HL-60 (cell line): Measurements from ENCODE around the gene PALM.

Source experiments
- DNase-seq, 2 experiments: peaks; one replicate each; pipeline ENCODE4 v3.0.0-alpha.2; 2010 to 2020; ENCODE audit warnings: low read depth in 1 of 2, low spot score in 1 of 2
- H3K27ac ChIP-seq: fragments of 250-450 bp; sonication (Bioruptor Pico); replicated peaks from 2 replicates; pipeline ENCODE4 v1.5.1; 2020; ENCODE audit warnings: mild to moderate bottlenecking, moderate library complexity
- H3K27me3 ChIP-seq: fragments of 250-450 bp; sonication (Bioruptor Pico); 2 replicates; pipeline ENCODE4 v1.5.1; 2021; ENCODE audit warnings: mild to moderate bottlenecking, moderate library complexity; ENCODE audit not compliant: insufficient read depth, poor library complexity, severe bottlenecking
- H3K4me3 ChIP-seq: replicated peaks from 2 replicates; pipeline ENCODE4 v1.5.1; 2011; ENCODE audit warnings: mild to moderate bottlenecking, control low read depth, low read length; ENCODE audit not compliant: insufficient read depth
- GABPA ChIP-seq: IDR thresholded peaks from 2 replicates; pipeline ENCODE4 v1.6.1; 2012; ENCODE audit warnings: low read depth
- POLR2AphosphoS5 ChIP-seq: IDR thresholded peaks from 2 replicates; pipeline ENCODE4 v1.6.1; 2012; ENCODE audit warnings: low read depth
- SPI1 ChIP-seq: IDR thresholded peaks from 2 replicates; pipeline ENCODE4 v1.6.1; 2012; ENCODE audit warnings: low read depth, mild to moderate bottlenecking, borderline replicate concordance
- TF ChIP-seq, protein P1 (sequence below): IDR thresholded peaks from one replicate; pipeline ENCODE4 v1.5.1; 2011; ENCODE audit warnings: low read length, control low read depth, inconsistent platforms; ENCODE audit not compliant: insufficient read depth
- TF ChIP-seq, protein P2 (sequence below): IDR thresholded peaks from 2 replicates; pipeline ENCODE4 v1.6.1; 2012; ENCODE audit warnings: low read depth; ENCODE audit not compliant: insufficient replicate concordance

The PALM gene

DNA sequence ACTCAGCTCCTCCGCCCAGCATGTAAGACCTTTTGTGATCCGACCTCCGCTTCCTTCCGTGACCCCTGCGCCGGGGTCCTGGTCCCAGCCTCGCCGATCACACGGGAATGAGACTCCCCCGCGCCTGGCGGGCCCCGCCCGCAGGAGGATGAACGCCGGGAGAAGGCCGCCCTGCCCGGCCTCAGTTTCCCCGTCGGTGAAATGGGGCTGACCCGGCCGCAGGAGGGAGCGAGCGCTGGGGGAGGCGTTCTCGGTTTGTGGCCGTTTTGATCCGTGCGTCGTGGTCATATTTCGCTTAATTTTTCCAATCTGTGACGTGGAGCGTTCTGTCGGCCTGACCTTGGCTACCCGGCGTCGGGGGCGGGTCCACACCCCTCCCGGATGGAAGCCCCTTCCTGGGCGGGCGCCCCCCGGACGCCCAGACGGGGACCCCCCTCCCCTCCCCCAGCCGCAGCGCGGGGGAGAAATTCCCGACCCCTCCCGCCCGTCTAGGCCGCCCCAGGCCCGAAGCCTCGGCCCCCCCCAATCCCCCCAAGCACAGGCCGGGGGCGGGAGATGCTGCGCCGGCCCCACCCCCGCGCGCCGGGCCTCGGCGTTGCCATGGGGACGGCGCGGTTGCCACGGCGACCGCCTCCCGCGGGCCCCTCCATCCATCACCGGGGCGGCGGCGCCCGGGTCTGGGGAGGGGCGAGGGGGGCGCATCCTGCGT is 11.1 kb downstream of the PALM start:
- DNase-seq, result no peak
- Histone ChIP-seq H3K4me3 (no peak overlapping the region), H3K27me3 (peaks cover 8% of the 10 kb centered on the region), H3K27ac (no peak overlapping the region)
- TF ChIP-seq POLR2AphosphoS5 (no peak), SPI1 (no peak), GABPA (no peak)
- TF ChIP-seq, protein P1, sequence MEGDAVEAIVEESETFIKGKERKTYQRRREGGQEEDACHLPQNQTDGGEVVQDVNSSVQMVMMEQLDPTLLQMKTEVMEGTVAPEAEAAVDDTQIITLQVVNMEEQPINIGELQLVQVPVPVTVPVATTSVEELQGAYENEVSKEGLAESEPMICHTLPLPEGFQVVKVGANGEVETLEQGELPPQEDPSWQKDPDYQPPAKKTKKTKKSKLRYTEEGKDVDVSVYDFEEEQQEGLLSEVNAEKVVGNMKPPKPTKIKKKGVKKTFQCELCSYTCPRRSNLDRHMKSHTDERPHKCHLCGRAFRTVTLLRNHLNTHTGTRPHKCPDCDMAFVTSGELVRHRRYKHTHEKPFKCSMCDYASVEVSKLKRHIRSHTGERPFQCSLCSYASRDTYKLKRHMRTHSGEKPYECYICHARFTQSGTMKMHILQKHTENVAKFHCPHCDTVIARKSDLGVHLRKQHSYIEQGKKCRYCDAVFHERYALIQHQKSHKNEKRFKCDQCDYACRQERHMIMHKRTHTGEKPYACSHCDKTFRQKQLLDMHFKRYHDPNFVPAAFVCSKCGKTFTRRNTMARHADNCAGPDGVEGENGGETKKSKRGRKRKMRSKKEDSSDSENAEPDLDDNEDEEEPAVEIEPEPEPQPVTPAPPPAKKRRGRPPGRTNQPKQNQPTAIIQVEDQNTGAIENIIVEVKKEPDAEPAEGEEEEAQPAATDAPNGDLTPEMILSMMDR, result no peak
- TF ChIP-seq, protein P2, sequence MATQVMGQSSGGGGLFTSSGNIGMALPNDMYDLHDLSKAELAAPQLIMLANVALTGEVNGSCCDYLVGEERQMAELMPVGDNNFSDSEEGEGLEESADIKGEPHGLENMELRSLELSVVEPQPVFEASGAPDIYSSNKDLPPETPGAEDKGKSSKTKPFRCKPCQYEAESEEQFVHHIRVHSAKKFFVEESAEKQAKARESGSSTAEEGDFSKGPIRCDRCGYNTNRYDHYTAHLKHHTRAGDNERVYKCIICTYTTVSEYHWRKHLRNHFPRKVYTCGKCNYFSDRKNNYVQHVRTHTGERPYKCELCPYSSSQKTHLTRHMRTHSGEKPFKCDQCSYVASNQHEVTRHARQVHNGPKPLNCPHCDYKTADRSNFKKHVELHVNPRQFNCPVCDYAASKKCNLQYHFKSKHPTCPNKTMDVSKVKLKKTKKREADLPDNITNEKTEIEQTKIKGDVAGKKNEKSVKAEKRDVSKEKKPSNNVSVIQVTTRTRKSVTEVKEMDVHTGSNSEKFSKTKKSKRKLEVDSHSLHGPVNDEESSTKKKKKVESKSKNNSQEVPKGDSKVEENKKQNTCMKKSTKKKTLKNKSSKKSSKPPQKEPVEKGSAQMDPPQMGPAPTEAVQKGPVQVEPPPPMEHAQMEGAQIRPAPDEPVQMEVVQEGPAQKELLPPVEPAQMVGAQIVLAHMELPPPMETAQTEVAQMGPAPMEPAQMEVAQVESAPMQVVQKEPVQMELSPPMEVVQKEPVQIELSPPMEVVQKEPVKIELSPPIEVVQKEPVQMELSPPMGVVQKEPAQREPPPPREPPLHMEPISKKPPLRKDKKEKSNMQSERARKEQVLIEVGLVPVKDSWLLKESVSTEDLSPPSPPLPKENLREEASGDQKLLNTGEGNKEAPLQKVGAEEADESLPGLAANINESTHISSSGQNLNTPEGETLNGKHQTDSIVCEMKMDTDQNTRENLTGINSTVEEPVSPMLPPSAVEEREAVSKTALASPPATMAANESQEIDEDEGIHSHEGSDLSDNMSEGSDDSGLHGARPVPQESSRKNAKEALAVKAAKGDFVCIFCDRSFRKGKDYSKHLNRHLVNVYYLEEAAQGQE, result no peak

DNA sequence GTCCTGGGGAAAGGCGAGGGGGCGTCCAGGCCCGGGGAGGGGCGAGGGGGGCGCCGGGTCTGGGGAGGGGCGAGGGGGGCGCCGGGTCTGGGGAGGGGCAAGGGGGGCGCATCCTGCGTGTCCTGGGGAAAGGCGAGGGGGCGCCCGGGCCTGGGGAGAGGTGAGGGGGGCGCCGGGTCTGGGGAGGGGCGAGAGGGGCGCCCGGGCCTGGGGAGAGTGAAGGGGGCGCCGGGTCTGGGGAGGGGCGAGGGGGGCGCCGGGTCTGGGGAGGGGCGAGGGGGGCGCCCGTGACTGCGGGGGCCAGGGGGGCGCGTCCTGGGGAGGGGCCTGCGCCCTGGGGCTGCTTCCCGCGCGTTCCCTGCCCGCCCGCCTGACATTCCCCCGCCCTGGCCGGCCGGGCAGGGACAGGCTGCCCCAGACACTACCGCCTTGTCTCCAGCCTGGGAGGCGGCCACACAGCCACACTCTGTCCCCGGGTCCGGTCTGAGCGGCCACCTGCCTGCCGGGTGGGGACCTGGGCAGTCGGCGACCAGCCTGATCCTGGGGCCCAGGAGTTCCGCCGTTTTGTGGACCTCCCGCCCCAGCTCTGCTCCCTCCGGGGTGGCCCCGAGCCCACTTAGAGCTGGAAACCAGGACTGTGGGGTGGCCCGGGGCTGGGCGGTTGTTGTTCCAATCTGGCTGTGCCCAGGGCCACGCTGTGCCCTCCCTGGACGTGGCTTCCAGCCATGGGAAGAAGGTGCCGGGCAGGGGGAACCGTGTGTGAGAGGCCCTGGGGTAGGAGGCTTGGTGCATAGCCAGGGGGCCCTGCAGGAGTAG is 11.8 kb downstream of the PALM start:
- DNase-seq, result no peak
- no peak for TF ChIP-seq GABPA
- no peak for TF ChIP-seq POLR2AphosphoS5
- TF ChIP-seq SPI1, result no peak
- TF ChIP-seq, protein P2, result no peak
- TF ChIP-seq, protein P1, result no peak
- Histone ChIP-seq H3K4me3 (no peak overlapping the region), H3K27ac (no peak overlapping the region), H3K27me3 (peaks cover 8% of the 10 kb centered on the region)

DNA sequence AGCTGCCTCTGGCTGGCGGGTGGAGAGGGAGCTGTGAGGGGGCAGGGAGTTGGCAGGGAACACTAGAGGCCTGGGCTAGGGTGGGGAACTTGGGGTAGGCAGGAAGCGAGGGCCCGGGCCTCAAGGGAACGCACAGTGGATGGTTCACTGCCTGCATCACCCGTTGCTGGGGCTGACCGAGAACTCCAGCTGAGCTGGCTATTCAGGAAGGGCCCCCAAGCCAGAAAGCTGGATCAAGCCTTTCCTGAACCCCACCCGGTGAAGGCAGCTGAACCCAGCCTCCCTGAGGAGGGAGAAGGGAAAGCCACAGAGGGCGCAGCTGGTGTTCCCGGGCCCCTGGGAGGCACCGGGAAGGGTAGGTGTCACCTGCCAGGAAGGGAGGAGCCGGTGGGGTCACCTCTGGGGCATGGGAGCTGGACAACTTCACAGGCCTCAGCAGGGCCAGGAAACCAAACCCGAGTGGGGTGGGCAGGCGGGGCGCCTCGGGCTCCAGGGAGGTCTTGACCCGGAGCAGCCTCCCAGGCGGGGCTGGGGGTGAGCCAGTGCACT is 13.9 kb downstream of the PALM start:
- no peak overlapping the region for H3K27ac ChIP-seq
- H3K4me3 ChIP-seq, result no peak overlapping the region
- no peak for DNase-seq
- H3K27me3 ChIP-seq, result peaks cover 8% of the 10 kb centered on the region
- TF ChIP-seq, protein P1, result no peak
- TF ChIP-seq POLR2AphosphoS5 (no peak), GABPA (no peak), SPI1 (no peak)
- TF ChIP-seq, protein P2, result no peak
